Measurements from ENCODE around the gene ASB11.
"Not testable (repeated sequence)": the region's sequence is repeated elsewhere in the genome, so short reads cannot be mapped to it uniquely, and the experiment has no call there.

DNA sequence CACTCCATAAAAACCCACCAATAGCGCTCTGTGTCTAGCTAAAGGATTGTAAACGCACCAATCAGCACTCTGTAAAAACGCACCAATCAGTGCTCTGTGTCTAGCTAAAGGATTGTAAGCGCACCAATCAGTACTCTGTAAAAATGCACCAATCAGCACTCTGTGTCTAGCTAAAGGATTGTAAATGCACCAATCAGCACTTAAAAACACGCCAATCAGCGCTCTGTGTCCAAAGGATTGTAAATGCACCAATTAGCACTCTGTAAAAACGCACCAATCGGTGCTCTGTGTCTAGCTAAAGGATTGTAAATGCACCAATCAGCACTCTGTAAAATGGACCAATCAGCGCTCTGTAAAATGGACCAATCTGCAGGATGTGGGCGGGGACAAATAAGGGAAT lies 42.2 kb downstream of the ASB11 start:
- TF ChIP-seq, protein P1, sequence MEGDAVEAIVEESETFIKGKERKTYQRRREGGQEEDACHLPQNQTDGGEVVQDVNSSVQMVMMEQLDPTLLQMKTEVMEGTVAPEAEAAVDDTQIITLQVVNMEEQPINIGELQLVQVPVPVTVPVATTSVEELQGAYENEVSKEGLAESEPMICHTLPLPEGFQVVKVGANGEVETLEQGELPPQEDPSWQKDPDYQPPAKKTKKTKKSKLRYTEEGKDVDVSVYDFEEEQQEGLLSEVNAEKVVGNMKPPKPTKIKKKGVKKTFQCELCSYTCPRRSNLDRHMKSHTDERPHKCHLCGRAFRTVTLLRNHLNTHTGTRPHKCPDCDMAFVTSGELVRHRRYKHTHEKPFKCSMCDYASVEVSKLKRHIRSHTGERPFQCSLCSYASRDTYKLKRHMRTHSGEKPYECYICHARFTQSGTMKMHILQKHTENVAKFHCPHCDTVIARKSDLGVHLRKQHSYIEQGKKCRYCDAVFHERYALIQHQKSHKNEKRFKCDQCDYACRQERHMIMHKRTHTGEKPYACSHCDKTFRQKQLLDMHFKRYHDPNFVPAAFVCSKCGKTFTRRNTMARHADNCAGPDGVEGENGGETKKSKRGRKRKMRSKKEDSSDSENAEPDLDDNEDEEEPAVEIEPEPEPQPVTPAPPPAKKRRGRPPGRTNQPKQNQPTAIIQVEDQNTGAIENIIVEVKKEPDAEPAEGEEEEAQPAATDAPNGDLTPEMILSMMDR (conservative IDR thresholded peaks at IDR 0.05 in 1 of 2, IDR thresholded peaks at IDR 0.05 in 1 of 2; ENCODE audit: extremely low read depth in 1 of 2, insufficient read depth in 1 of 2, low read depth in 1 of 2, low read length in 2 of 2) = not testable (repeated sequence)
- not testable (repeated sequence) for TF ChIP-seq EZH2 (IDR thresholded peaks at IDR 0.05; ENCODE audit: borderline replicate concordance, low read length)

Data from mammary epithelial cell (primary cell).